HG03025 (cell line): ENCODE measurements around the gene SYCE1L.

Source experiments
- ATAC-seq: cut with Tn5 transposase; IDR thresholded peaks from one replicate; pipeline ENCODE4 v1.9.1; 2021; ENCODE audit warnings: mild to moderate bottlenecking, moderate library complexity; ENCODE audit not compliant: unreplicated experiment, low FRiP score

Gene SYCE1L

GRCh38 chr16:77195411-77195810 lies 3.8 kb upstream of the SYCE1L start:
- no peak for ATAC-seq

GRCh38 chr16:77197747-77198146 lies 1.5 kb upstream of the SYCE1L start:
- no peak for ATAC-seq

- ATAC-seq = no peak
Observed at GRCh38 chr16:77206533-77206932, 7.3 kb downstream of the SYCE1L start.

- no peak for ATAC-seq
Observed at GRCh38 chr16:77207030-77207429, 7.8 kb downstream of the SYCE1L start.

GRCh38 chr16:77208382-77208781 lies 9.2 kb downstream of the SYCE1L start:
- ATAC-seq = no peak

GRCh38 chr16:77211880-77212740 lies 12.9 kb downstream of the SYCE1L start:
- ATAC-seq = peak; percentile 49

- ATAC-seq = peak; percentile 74
Observed at GRCh38 chr16:77212741-77213541, 13.7 kb downstream of the SYCE1L start.

- ATAC-seq = no peak
Observed at GRCh38 chr16:77213542-77214106, 14.4 kb downstream of the SYCE1L start.

GRCh38 chr16:77214411-77215138 lies 15.4 kb downstream of the SYCE1L start:
- no peak for ATAC-seq

GRCh38 chr16:77219437-77219836 lies 20.2 kb downstream of the SYCE1L start:
- ATAC-seq = no peak

- ATAC-seq = no peak
Observed at GRCh38 chr16:77220427-77220826, 21.2 kb downstream of the SYCE1L start.

GRCh38 chr16:77221482-77221881 lies 22.3 kb downstream of the SYCE1L start:
- no peak for ATAC-seq

- no peak for ATAC-seq
Observed at GRCh38 chr16:77223184-77223583, 24.0 kb downstream of the SYCE1L start.

- ATAC-seq = no peak
Observed at GRCh38 chr16:77225182-77225581, 26.0 kb downstream of the SYCE1L start.

GRCh38 chr16:77227745-77228144 lies 28.5 kb downstream of the SYCE1L start:
- ATAC-seq = no peak

- ATAC-seq = no peak
Observed at GRCh38 chr16:77231047-77231446, 31.8 kb downstream of the SYCE1L start.

- ATAC-seq = no peak
Observed at GRCh38 chr16:77233799-77234519, 34.8 kb downstream of the SYCE1L start.

- no peak for ATAC-seq
Observed at GRCh38 chr16:77234611-77235010, 35.4 kb downstream of the SYCE1L start.

GRCh38 chr16:77236063-77236511 lies 36.9 kb downstream of the SYCE1L start:
- ATAC-seq = peak; percentile 95

GRCh38 chr16:77238593-77238992 lies 39.4 kb downstream of the SYCE1L start:
- ATAC-seq = no peak
